GM19099 (cell line): ENCODE measurements around the gene EIF1.

Experiments
- POLR2A ChIP-seq: IDR thresholded peaks from 3 replicates; pipeline ENCODE4 v1.6.1; 2011; ENCODE audit warnings: low read depth; ENCODE audit not compliant: insufficient read length; ENCODE audit errors: extremely low read depth

EIF1 gene

DNA sequence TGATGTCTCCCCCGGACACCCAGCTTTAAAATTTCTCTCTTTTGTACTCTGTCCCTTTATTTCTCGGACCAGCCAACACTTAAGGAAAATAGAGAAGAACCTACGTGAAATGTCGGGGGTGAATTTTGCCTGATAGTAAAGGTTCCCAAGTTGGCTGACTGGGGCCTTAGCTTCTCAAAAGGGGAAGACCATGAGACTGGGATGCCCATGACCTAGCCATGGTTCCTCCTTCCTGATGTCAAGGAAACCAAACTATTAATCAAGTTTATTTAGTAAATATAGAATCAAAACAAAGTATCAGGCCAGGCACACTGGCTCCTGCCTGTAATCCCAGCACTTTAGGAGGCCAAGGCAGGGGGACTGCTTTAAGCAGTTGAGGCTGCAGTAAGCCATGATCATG is 2.4 kb upstream of the EIF1 start:
- no peak for TF ChIP-seq POLR2A

DNA sequence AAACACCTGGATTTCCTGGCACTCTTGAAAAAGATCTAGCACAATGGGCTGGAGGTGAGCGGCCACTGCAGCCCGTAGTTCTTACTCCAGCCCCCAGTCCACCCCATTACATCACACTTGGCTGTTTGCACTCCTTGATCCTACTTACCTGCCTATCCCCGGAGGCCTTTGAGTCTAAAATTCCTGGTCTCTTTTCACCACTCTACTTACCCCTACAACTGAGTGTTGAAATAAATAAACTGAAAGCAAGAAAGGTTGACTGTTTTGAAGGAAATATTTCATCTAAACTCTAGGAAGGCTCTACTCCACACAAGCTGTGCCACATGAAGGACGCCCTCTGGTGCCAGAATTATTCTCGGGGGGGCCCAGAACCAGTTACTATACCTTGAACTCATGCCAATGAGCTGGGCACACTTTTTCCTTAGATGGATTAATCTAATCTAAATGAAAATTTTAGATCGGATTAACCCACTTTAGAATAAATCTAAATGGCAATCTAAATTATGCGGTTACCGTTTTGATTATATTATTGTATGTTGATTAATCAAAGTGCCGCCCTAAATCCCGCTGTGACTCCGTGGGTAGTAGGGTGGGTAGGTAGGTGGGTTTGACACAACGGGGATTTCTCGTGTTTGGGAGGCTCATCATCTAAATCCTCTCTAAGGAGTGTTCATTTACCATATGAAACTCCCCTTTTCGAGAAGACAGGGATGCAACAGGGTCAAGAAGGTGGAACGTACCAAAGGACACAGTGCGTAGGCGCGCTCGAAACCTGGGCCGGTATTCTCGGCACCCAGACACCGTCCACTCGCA is 651 bp upstream of the EIF1 start:
- no peak for TF ChIP-seq POLR2A

DNA sequence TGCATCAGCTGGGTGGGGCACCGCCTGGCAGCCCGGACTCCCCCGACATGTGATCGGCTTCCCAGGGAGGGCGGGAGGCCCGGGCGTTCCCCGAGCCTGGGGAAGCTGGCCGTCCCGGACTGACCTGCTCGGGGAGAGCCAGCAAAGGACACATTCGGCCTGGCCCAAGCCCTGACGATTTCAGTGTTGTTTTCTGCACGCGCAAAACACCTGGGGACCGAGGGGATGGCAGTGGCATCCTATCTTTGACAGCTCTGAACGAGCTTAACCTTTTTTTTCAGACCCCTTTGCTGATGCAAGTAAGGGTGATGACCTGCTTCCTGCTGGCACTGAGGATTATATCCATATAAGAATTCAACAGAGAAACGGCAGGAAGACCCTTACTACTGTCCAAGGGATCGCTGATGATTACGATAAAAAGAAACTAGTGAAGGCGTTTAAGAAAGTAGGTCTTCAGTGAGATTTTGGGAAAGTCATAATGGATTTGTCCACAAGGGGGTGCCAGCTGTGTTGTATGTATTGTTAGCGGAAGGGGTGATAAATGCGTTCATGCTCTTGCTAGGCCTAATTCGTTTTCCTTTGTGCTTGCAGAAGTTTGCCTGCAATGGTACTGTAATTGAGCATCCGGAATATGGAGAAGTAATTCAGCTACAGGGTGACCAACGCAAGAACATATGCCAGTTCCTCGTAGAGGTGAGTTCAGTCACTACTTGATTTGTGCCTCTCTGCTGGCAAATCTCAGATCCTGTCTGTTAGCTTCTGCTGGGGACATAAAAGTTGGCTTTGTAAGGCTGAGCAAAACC is 1.0 kb downstream of the EIF1 start:
- no peak for TF ChIP-seq POLR2A

DNA sequence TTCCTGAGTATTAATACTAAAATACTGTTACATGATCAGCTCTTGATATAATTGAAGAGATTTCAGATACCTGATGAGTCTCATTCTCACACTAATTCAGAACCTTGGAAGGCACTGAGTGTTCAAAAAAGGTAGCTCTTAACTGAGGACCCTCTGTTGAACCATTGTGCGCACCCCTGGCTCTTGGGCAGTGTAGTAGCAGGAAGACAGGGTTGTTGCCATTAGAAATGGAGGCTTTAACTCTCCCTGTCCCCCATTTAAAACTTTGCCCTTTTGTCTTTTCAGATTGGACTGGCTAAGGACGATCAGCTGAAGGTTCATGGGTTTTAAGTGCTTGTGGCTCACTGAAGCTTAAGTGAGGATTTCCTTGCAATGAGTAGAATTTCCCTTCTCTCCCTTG is 1.8 kb downstream of the EIF1 start:
- no peak for TF ChIP-seq POLR2A

DNA sequence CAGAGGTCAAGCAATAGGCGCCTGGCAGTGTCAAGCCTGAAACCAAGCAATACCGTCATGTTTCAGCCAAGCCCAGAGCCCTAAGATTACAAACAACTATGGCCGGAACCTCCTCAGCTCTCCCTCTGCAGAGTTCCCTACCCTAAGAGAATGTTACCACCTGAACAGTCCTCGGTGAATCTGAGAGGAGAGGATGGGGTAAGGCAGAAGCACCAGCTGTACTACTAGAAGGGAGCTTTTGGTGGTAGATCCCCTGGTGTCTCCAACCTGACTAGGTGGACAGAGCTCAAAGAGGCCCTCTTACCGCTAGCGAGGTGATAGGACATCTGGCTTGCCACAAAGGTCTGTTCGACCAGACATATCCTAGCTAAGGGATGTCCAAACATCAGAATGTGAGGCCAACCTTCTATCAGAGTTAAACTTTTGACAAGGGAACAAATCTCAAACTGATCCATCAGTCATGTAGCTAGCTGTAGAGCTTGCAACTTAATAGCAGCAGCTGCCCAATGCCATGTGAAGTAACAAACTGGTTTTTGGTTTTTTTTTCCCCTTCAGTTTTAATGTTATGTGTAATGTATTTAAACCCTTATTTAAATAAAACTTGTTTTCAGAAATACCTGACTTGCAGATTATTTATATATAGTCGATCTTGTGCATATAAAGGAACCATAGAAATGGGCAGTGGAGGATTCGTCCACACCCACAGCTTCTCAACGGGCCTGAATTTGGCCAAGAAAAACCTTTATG is 2.5 kb downstream of the EIF1 start:
- no peak for TF ChIP-seq POLR2A

DNA sequence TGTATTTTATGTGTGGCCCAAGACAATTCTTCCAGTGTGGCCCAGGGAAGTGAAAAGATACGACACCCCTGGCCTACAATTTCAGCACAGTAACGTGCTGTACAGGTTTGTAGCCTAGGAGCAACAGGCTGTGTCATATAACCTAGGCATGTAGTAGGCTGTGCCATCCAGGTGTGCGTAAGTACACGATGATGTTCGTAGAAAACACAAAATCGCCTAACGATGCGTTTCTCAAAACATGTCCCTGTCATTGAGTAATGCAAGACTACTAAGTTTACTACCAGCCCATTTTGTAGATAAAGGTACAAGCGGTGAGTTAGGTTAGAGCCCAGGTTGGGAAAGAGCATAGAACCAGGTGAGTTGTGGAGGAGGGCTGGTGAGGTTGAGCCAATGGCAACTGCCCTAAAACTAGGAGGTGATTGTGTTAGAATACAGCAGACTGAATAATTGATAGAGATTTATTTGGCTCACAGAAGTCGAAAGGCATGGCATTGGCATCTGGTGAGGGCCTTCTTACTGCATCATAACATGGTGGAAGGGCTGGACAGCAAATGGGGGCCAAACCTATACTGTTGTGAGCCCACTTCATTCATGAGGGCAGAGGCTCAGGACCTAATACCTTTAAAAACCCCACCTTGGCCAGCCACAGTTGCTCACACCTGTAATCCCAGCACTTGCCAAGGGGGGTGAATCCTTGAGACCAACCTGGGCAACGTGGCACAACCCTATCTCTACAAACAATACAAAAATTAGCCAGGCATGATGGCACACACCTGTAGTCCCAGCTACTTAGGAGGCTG is 4.2 kb downstream of the EIF1 start:
- TF ChIP-seq POLR2A = peak; percentile 19

DNA sequence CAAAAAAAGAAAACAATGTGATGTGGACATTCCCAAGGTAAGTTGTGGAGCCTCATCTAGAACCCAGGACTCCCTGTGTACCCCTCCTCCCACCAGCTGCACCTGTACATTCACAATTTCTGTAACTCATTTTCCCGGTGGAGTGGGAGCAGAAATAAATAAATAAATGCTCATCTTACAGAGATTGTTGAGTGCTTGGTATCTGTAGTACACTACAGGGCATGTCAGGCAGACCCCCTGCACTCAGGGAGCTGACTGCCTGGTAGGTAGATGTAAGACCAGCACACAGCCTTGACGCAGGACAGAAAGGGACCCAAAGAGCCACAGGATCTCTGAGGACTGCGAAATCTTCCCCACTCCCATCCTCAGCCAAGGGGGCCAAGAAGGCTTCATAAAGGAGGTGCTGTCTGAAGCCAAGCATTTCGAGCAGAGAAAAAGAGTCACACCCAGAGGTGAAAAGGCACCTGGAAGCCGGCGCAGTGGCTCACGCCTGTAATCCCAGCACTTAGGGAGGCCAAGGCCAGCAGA is 6.5 kb downstream of the EIF1 start:
- no peak for TF ChIP-seq POLR2A

DNA sequence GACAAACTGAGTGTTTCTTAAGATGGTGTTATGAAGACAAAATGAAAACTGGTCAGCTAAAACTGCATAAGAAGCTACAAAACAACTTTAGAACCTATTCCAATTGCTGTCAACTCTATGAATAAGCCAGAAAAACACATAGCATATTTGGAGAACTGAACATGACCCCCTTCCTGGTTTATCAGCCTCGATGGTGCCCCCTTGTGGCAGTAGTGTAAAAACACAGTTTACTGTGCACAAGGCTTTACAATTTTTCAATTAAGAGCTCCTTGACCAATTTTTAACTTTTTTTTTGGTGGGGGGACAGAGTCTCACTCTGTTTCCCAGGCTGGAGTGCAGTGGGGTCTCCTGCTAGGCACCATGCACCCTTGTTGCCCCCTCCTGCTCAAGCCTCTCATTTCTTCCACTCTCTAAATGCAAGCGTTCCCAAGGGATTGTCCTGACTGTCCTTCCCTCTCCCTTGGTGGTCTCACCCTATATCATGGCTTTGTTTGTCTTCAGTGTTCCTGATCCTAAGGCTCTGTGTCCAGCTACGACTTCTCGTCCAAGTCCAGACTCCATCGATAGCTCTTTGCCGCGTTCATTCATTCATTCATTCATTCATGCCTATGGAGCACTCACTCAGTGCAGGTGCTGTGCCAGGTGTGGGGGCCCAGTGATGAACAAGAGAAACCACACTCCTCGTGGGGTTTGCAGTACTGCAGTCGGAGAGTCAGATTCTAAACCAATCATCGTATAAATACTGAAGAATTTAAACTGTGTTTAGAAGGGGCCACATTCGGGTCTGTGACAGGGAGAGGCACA is 7.5 kb downstream of the EIF1 start:
- TF ChIP-seq POLR2A = no peak

DNA sequence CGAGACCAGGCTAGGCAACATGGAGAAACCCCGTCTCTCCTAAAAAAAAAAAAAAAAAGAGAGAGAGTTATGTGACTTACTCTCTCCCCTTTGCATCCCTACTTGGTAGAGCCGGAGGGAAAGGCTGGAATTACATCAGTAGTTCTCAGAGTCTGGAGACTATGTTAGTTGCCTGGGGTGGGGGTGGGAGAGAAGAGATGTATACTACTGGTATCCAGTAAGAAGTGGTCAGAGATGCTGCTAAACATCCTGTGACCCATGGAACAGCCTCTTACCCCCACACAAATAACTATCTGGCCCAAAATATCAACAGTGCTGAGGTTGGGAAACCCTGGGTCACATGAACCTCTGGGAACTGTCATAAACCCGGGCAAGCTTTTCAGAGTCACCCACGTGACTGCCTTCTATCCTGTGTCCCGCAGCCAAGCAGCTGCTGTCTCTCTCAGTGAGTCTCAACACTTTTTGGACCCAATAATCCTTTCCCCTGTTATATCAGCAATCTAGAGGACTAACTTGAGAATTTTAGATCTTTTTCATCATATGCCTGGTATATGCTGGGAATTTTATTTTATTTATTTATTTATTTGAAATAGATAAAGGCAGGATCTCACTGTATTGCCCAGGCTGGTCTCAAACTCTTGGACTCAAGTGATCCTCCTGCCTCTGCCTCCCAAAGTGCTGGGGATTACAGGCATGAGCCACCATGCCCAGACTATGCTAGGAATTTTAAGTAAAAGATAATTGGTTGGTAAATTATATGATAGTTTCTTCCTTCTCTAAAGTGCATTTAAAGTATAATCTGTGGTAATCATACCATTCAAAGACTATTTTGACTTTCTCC is 8.7 kb downstream of the EIF1 start:
- no peak for TF ChIP-seq POLR2A

DNA sequence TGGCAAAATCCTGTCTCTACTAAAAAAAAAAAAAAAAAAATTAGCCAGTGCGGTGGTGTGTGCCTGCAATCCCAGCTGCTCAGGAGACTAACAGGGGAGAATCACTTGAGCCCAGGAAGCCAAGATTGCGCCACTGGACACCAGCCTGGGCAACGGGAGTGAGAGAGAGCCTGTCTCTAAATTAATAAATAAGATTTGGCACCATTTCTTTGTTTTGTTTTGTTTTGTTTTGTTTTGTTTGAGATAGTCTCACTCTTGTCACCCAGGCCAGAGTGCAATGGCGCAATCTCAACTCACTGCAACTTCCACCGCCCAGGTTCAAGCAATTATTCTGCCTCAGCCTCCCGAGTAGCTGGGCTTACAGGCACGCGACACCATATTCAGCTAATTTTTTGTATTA is 14.0 kb downstream of the EIF1 start:
- no peak for TF ChIP-seq POLR2A

DNA sequence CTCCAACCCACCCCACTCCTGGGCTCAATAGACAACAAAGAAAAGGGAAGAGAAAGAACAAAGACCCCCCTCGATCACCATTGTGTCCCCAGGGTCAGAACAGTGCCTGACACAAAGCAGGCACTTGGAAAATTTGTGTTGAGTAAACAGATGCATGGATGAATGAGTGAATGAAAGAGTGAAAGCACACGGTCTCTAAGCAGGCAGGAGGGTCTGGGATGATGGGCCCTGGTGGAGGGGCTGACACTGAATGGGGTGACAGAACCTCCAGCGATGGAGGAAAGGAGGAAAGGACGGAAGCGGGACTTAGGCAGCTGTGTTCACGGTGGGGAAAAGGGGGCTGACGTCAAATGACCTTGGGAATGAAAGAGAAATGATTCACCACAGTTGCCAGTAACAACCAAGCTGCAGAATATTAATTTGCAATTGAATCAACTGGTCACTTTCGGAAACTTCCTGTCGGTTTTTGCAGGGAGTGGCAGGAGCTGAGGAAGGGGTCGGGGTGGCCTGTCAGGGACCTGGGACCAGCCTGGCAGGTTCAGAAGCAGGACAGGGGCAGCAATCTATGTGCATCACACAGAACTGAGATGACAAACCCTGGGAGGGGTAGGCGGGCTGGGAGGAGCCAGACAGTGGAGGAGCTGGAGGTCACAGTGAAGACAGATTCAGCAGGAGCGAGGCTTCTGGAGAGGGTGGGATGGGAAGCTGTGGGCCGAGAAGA is 16.7 kb downstream of the EIF1 start:
- no peak for TF ChIP-seq POLR2A

DNA sequence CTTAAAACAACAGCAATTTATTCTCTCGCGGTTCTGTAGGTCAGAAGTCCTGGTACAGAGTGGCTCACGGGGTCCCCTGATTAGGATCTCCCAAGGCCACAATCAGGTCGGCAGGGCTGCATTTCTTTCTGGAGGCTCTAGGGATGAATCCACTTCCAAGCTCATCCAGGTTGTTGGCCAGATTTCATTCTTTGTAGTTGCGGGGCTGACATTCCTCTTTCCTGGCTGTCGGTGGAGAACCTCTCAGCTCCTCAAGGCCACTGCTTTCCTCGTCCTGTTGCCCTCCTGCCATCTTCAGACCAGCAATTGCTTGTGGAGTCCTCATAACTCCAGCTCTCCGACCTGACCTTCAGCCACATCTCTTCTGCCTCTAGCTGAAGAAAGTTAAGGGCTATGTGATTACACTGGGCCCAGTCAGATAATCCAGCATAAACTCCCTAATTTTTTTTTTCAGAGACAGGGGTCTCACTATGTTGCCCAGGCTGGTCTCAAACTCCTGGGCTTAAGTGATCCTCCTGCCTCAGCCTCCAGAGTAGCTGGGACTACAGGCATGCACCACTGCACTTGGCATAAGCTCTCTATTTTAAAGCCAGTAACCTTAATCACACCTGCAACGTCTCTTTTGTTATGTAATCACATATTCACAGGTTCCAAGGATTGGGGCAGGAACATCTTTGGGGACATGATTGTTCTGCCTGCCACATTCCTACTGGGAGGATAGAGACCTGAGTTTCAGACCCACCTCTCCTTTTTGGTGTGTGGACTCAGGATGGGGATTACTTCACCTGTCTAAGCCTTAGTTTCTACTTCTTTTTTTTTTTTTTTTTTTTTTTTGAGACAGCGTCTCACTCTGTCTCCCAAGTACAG is 19.4 kb downstream of the EIF1 start:
- TF ChIP-seq POLR2A = no peak
